GM12878 (cell line): Measurements from ENCODE around the gene UBE2M. TPM values are rescaled to one million over a fixed set of nuclear protein-coding genes. Genes with fewer than 3 reads are reported as not detected.
A peak's percentile ranks its signal among the peaks of the same experiment; 100 is the strongest.

ENCODE experiments used
- ATF2 ChIP-seq: IDR thresholded peaks from 2 replicates; pipeline ENCODE4 v1.6.1; 2012; ENCODE audit warnings: low read length, inconsistent platforms
- ATF7 ChIP-seq: fragments of 450-650 bp; IDR thresholded peaks from 2 replicates; pipeline ENCODE4 v1.6.1; 2016; ENCODE audit warnings: low read depth, mild to moderate bottlenecking
- E4F1 ChIP-seq: fragments of 450-650 bp; IDR thresholded peaks from 2 replicates; pipeline ENCODE4 v1.6.1; 2018; ENCODE audit warnings: borderline replicate concordance, mild to moderate bottlenecking; ENCODE audit not compliant: partially characterized antibody
- EP300 ChIP-seq, 2 experiments: fragments of 150-350 bp in 1 of 2; IDR thresholded peaks; 2 replicates each; pipeline ENCODE4 v1.6.1; 2011 to 2012; ENCODE audit warnings: low read depth in 2 of 2, low read length in 2 of 2, borderline replicate concordance in 1 of 2, improper control_type of control experiment in 1 of 2, inconsistent platforms in 1 of 2; ENCODE audit not compliant: control insufficient read depth in 1 of 2
- ETV6 ChIP-seq, 2 experiments: fragments of 450-650 bp in 1 of 2; IDR thresholded peaks in 1 of 2; conservative IDR thresholded peaks in 1 of 2; 2 replicates each; pipeline ENCODE4 v1.6.1; 2014; ENCODE audit warnings: antibody characterized with exemption in 1 of 2, borderline replicate concordance in 1 of 2, low read depth in 1 of 2, mild to moderate bottlenecking in 1 of 2, moderate library complexity in 1 of 2
- LARP7 ChIP-seq: fragments of 450-650 bp; IDR thresholded peaks from 2 replicates; pipeline ENCODE4 v1.6.1; 2017; ENCODE audit warnings: mild to moderate bottlenecking
- MAX ChIP-seq: IDR thresholded peaks from 2 replicates; pipeline ENCODE4 v1.6.1; 2012; ENCODE audit warnings: low read depth, low read length, improper control_type of control experiment
- MLLT1 ChIP-seq: fragments of 450-650 bp; IDR thresholded peaks from 2 replicates; pipeline ENCODE4 v1.6.1; 2016; ENCODE audit warnings: mild to moderate bottlenecking
- NR2C2 ChIP-seq: IDR thresholded peaks from 2 replicates; pipeline ENCODE4 v1.6.1; 2011; ENCODE audit warnings: borderline replicate concordance, low read depth; ENCODE audit not compliant: control insufficient read depth, insufficient read length
- PAX8 ChIP-seq: fragments of 450-650 bp; IDR thresholded peaks from 2 replicates; pipeline ENCODE4 v1.6.1; 2017; ENCODE audit warnings: mild to moderate bottlenecking, moderate library complexity
- POLR2A ChIP-seq: IDR thresholded peaks from 2 replicates; pipeline ENCODE4 v1.6.1; 2011; ENCODE audit warnings: low read depth, mild to moderate bottlenecking, low read length
- SKIL ChIP-seq: fragments of 450-650 bp; IDR thresholded peaks from 2 replicates; pipeline ENCODE4 v1.6.1; 2017; ENCODE audit warnings: mild to moderate bottlenecking, low read depth, inconsistent platforms; ENCODE audit not compliant: poor library complexity, severe bottlenecking
- SP1 ChIP-seq: IDR thresholded peaks from one replicate; pipeline ENCODE4 v1.6.1; 2011; ENCODE audit warnings: low read depth, low read length
- TARDBP ChIP-seq: IDR thresholded peaks from 2 replicates; pipeline ENCODE4 v1.6.1; 2016; ENCODE audit warnings: borderline replicate concordance
- WRNIP1 ChIP-seq: IDR thresholded peaks from 2 replicates; pipeline ENCODE4 v1.6.1; 2011; ENCODE audit warnings: low read depth, low read length, improper control_type of control experiment, borderline replicate concordance
- ZBTB33 ChIP-seq: fragments of 450-650 bp; IDR thresholded peaks from 2 replicates; pipeline ENCODE4 v1.6.1; 2017; ENCODE audit warnings: mild to moderate bottlenecking
- ZNF217 ChIP-seq: fragments of 450-650 bp; IDR thresholded peaks from 2 replicates; pipeline ENCODE4 v1.6.1; 2017; ENCODE audit warnings: antibody characterized with exemption, mild to moderate bottlenecking
- ZNF24 ChIP-seq: fragments of 450-650 bp; IDR thresholded peaks from 2 replicates; pipeline ENCODE4 v1.6.1; 2017; ENCODE audit warnings: antibody characterized with exemption, mild to moderate bottlenecking
- polyA plus RNA-seq, 11 experiments: library from polyadenylated mRNA; depleted of rRNA in 4 of 11; unstranded in 6 of 11; stranded (reverse) in 5 of 11; fragments of >200 nt; fragmentation: Nextera tagmentation in 4 of 11; fragmentation: Illumina TruSeq in 1 of 11; extraction: Ambion mirVana in 4 of 11; extraction: Trizol in 1 of 11; gene quantifications; 1 replicate in 1 of 11; 2 replicates in 10 of 11; pipeline versions ENCODE4 v1.2.1 to v1.2.3, GENCODE V29; 2011 to 2016; ENCODE audit warnings: inconsistent platforms in 2 of 11, missing spikeins in 2 of 11, low read depth in 1 of 11
- total RNA-seq, 4 experiments: library from RNA; depleted of rRNA in 3 of 4; stranded (reverse); fragments of >200 nt in 3 of 4; fragmentation: Illumina TruSeq in 1 of 4; extraction: Trizol in 1 of 4; gene quantifications; 2 replicates each; pipeline versions ENCODE4 v1.2.1 to v1.2.3, GENCODE V29; 2013 to 2021

The UBE2M gene
- total and polyA plus RNA-seq, 10 of the 15 experiments (the other 5 are each of a cell fraction or from before 2014, with no cell fraction given): 1.4 to 105 (median 73.9) TPM

GRCh38 chr19:58519355-58520256 lies 38.8 kb downstream of the UBE2M start, which contains the start of gene ZBTB45 (continued):
- peak; percentile 92 for TF ChIP-seq SKIL
- peak; percentile 84; the same call in 1 of the 2 replicates for TF ChIP-seq WRNIP1
- no peak for TF ChIP-seq PAX8
- TF ChIP-seq SP1: peak; percentile 84
- TF ChIP-seq ZNF217: peak; percentile 73
- TF ChIP-seq ETV6 (conservative IDR thresholded peaks at IDR 0.05 in 1 of 2, IDR thresholded peaks at IDR 0.05 in 1 of 2; ENCODE audit: borderline replicate concordance in 1 of 2, low read depth in 1 of 2): peak in 1 of 2 experiments; percentile 75; a peak in 2 of 4 replicates
- TF ChIP-seq E4F1: peak; percentile 87
- peak; percentile 54 for TF ChIP-seq ZNF24
- TF ChIP-seq NR2C2: no peak
- TF ChIP-seq ATF7: peak; percentile 74
- peak in 1 of 2 experiments; percentile 20; a peak in 1 of 4 replicates for TF ChIP-seq EP300 (IDR thresholded peaks at IDR 0.05; ENCODE audit: borderline replicate concordance in 1 of 2, control insufficient read depth in 1 of 2, low read depth in 2 of 2, low read length in 2 of 2)
- peak; percentile 89 for TF ChIP-seq POLR2A
- peak; percentile 8; the same call in 1 of the 2 replicates for TF ChIP-seq ZBTB33
- peak; percentile 84 for TF ChIP-seq MLLT1
- peak; percentile 93 for TF ChIP-seq LARP7
- peak; percentile 90; the same call in 1 of the 2 replicates for TF ChIP-seq TARDBP
- no peak; the same call in 1 of the 2 replicates for TF ChIP-seq ATF2
- no peak; the same call in 1 of the 2 replicates for TF ChIP-seq MAX
